BLaER1 (cell line): ENCODE measurements around the gene TYMS.

Experiments used
- H3K27ac ChIP-seq: shearing (Covaris generic); formaldehyde crosslinking; 2 replicates; pipeline ENCODE4 v1.8.1; 2022
- H3K27me3 ChIP-seq: shearing (Covaris generic); formaldehyde crosslinking; 2 replicates; pipeline ENCODE4 v1.8.1; 2022
- H3K36me3 ChIP-seq: shearing (Covaris generic); formaldehyde crosslinking; 2 replicates; pipeline ENCODE4 v1.8.1; 2022
- H3K4me1 ChIP-seq: shearing (Covaris generic); formaldehyde crosslinking; 2 replicates; pipeline ENCODE4 v1.8.1; 2022
- H3K4me2 ChIP-seq: shearing (Covaris generic); formaldehyde crosslinking; 2 replicates; pipeline ENCODE4 v1.8.1; 2022
- H3K4me3 ChIP-seq: shearing (Covaris generic); formaldehyde crosslinking; 2 replicates; pipeline ENCODE4 v1.8.1; 2022
- H3K9ac ChIP-seq: shearing (Covaris generic); formaldehyde crosslinking; 2 replicates; pipeline ENCODE4 v1.8.1; 2022
- H3K9me3 ChIP-seq: shearing (Covaris generic); formaldehyde crosslinking; 2 replicates; pipeline ENCODE4 v1.8.1; 2022
- H4K20me1 ChIP-seq: shearing (Covaris generic); formaldehyde crosslinking; 2 replicates; pipeline ENCODE4 v1.8.1; 2022
- Cebpa-rat ChIP-seq: shearing (Covaris generic); IDR thresholded peaks from 2 replicates; pipeline ENCODE4 v1.8.1; 2022

The TYMS gene

GRCh38 chr18:706405-706804 is 49.0 kb downstream of the TYMS start:
- H3K27ac ChIP-seq = no peak overlapping the region
- H3K4me2 ChIP-seq = no peak overlapping the region
- H3K27me3 ChIP-seq = peaks cover 6% of the 10 kb centered on the region
- TF ChIP-seq Cebpa-rat = no peak
- peaks cover 16% of the 10 kb centered on the region for H3K4me1 ChIP-seq
- H3K36me3 ChIP-seq = peaks cover 14% of the 10 kb centered on the region
- no peak overlapping the region for H3K9ac ChIP-seq
- H3K4me3 ChIP-seq = no peak overlapping the region
- H3K9me3 ChIP-seq = no peaks in the 10 kb centered on the region
- H4K20me1 ChIP-seq = no peaks in the 10 kb centered on the region

- H3K27ac ChIP-seq = no peak overlapping the region
- no peaks in the 10 kb centered on the region for H4K20me1 ChIP-seq
- peaks cover 6% of the 10 kb centered on the region for H3K9me3 ChIP-seq
- TF ChIP-seq Cebpa-rat = no peak
- no peak overlapping the region for H3K9ac ChIP-seq
- peaks cover 16% of the 10 kb centered on the region for H3K4me1 ChIP-seq
- peaks cover 22% of the 10 kb centered on the region for H3K27me3 ChIP-seq
- no peak overlapping the region for H3K4me3 ChIP-seq
- H3K4me2 ChIP-seq = peak overlapping the region; percentile 12; the same call in 1 of the 2 replicates
- H3K36me3 ChIP-seq = peaks cover 14% of the 10 kb centered on the region
Observed at GRCh38 chr18:708096-708495, 50.6 kb downstream of the TYMS start.

- Histone ChIP-seq H4K20me1 (no peaks in the 10 kb centered on the region), H3K9ac (no peak overlapping the region), H3K4me3 (no peak overlapping the region), H3K4me2 (no peak overlapping the region), H3K9me3 (peaks cover 14% of the 10 kb centered on the region), H3K27me3 (peaks cover 23% of the 10 kb centered on the region), H3K27ac (no peak overlapping the region), H3K36me3 (peaks cover 14% of the 10 kb centered on the region), H3K4me1 (peaks cover 16% of the 10 kb centered on the region)
- TF ChIP-seq Cebpa-rat = no peak
Observed at GRCh38 chr18:709771-710170, 52.3 kb downstream of the TYMS start.

GRCh38 chr18:710418-711300 is 53.2 kb downstream of the TYMS start:
- Histone ChIP-seq H3K4me2 (peak overlapping the region; percentile 86), H3K36me3 (peaks cover 14% of the 10 kb centered on the region), H3K27ac (no peak overlapping the region), H3K9ac (no peak overlapping the region), H3K4me3 (peak overlapping the region; percentile 71), H3K27me3 (peaks cover 23% of the 10 kb centered on the region), H4K20me1 (no peaks in the 10 kb centered on the region), H3K9me3 (peaks cover 14% of the 10 kb centered on the region), H3K4me1 (peaks cover 16% of the 10 kb centered on the region)
- TF ChIP-seq Cebpa-rat = no peak

GRCh38 chr18:711310-711656 is 53.8 kb downstream of the TYMS start:
- Histone ChIP-seq H3K4me3 (peak overlapping the region; percentile 71), H3K4me2 (peak overlapping the region; percentile 86), H3K4me1 (peaks cover 16% of the 10 kb centered on the region), H3K27ac (peak overlapping the region; percentile 62; the same call in 1 of the 2 replicates), H4K20me1 (no peaks in the 10 kb centered on the region), H3K9ac (peak overlapping the region; percentile 74), H3K27me3 (peaks cover 23% of the 10 kb centered on the region), H3K9me3 (peaks cover 14% of the 10 kb centered on the region), H3K36me3 (peaks cover 14% of the 10 kb centered on the region)
- TF ChIP-seq Cebpa-rat = no peak

GRCh38 chr18:711657-712400 is 54.4 kb downstream of the TYMS start:
- Histone ChIP-seq H3K9ac (peak overlapping the region; percentile 74), H3K4me2 (peak overlapping the region; percentile 86), H3K9me3 (peaks cover 14% of the 10 kb centered on the region)

GRCh38 chr18:712401-713134 is 55.1 kb downstream of the TYMS start, which contains the start of gene ENOSF1:
TSS of gene ENOSF1 (minus strand) at chr18:712630. CDS start at chr18:712587, 43 bp downstream.
- TF ChIP-seq Cebpa-rat = no peak
- Histone ChIP-seq H3K4me1 (peaks cover 16% of the 10 kb centered on the region), H3K36me3 (peaks cover 14% of the 10 kb centered on the region), H3K4me3 (peak within 1 kb of the TSS; percentile 71), H4K20me1 (no peaks in the 10 kb centered on the region), H3K27ac (peak within 1 kb of the TSS; percentile 62), H3K27me3 (peaks cover 23% of the 10 kb centered on the region), H3K9me3 (peaks cover 14% of the 10 kb centered on the region), H3K9ac (peak within 1 kb of the TSS; percentile 74), H3K4me2 (peak within 1 kb of the TSS; percentile 86)

More at GRCh38 chr18:711657-712400, 54.4 kb downstream of the TYMS start:
- Histone ChIP-seq H3K27me3 (peaks cover 23% of the 10 kb centered on the region), H3K36me3 (peaks cover 14% of the 10 kb centered on the region), H3K4me1 (peaks cover 16% of the 10 kb centered on the region), H3K27ac (peak overlapping the region; percentile 62), H3K4me3 (peak overlapping the region; percentile 71), H4K20me1 (no peaks in the 10 kb centered on the region)
- no peak for TF ChIP-seq Cebpa-rat

GRCh38 chr18:713135-713490 is 55.7 kb downstream of the TYMS start:
- Histone ChIP-seq H3K36me3 (peaks cover 13% of the 10 kb centered on the region), H3K27ac (no peak overlapping the region), H3K9me3 (peaks cover 14% of the 10 kb centered on the region), H4K20me1 (no peaks in the 10 kb centered on the region), H3K9ac (no peak overlapping the region), H3K4me3 (0 out of 2 replicates have a peak overlapping the region, but pooled peaks have one; percentile 71), H3K27me3 (peaks cover 23% of the 10 kb centered on the region), H3K4me2 (no peak overlapping the region), H3K4me1 (peaks cover 14% of the 10 kb centered on the region)
- no peak for TF ChIP-seq Cebpa-rat

GRCh38 chr18:715626-716025 is 58.2 kb downstream of the TYMS start:
- H3K36me3 ChIP-seq = no peaks in the 10 kb centered on the region
- no peak overlapping the region for H3K4me2 ChIP-seq
- no peak overlapping the region for H3K27ac ChIP-seq
- H3K9ac ChIP-seq = no peak overlapping the region
- peaks cover 7% of the 10 kb centered on the region; the same call in 1 of the 2 replicates for H3K4me1 ChIP-seq
- peaks cover 23% of the 10 kb centered on the region for H3K27me3 ChIP-seq
- H3K4me3 ChIP-seq = no peak overlapping the region
- no peak for TF ChIP-seq Cebpa-rat
- no peaks in the 10 kb centered on the region for H4K20me1 ChIP-seq
- H3K9me3 ChIP-seq = peaks cover 14% of the 10 kb centered on the region
